HG03196 (cell line): ENCODE data around the gene ZP4.
"Not testable (repeated sequence)": the region's sequence is repeated elsewhere in the genome, so short reads cannot be mapped to it uniquely, and the experiment has no call there.

Source experiments
- ATAC-seq: cut with Tn5 transposase; IDR thresholded peaks from one replicate; pipeline ENCODE4 v1.9.1; 2021; ENCODE audit not compliant: unreplicated experiment

ZP4 gene

GRCh38 chr1:237877631-237878030 is 13.1 kb downstream of the ZP4 start:
- no peak for ATAC-seq

DNA sequence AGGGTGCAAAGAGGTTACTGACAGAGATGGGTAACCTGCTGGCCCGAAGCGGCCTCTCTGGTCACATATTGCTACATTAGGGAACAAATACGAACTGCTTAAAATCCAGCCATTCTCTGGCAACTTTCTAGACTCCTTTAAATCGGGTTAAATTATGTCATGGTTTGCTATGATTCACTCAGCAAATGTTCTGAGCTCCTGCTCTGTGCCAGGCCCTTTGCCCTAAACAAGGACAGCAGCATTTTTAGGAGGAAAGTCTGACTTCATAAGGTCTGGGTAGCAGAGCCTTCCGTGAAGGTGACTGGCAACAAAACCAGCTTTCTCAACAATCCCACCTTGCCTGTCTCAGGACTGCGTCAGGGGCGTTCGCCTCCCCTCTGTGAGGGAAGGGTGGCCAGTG is 15.4 kb downstream of the ZP4 start:
- no peak for ATAC-seq

GRCh38 chr1:237873487-237874211 is 17.1 kb downstream of the ZP4 start:
- no peak for ATAC-seq

DNA sequence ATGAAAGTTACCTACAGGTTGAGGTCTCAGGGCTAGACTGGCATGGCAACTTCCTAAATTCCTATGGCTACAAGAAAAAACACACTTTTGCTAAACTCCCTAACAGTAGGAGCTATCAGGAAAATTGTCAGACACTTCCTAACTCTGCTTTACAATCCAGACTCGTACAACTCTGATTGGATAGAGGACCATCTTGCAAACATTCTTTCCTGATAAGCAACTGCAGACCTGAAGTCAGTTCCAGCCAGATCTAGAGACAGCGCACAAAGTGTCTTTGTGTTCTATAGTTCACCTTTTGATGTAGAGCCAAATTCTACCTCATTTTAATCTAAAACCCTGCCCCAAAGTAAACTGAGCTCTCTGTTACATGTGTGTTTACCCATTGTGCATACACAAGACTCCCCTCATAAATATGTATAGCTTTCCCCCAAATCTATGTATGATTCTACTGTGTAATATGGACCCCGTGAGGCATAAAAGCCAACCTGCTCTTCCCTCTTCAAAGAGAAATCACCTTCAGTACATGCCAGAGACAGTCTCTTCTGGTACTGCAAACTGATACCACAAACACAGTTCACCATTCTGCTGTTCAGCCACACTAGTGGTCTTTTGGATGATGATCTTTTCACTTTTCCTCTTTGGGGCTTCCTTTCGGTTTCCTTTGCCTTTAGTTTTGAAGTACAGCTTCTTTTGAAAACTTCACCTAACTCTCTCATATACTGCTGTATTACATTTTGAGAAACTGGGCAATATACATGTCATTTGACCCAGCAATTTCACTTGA is 21.7 kb downstream of the ZP4 start:
- ATAC-seq: no peak

GRCh38 chr1:237867380-237867888 is 23.3 kb downstream of the ZP4 start:
- ATAC-seq: no peak

GRCh38 chr1:237864338-237865244 is 26.1 kb downstream of the ZP4 start:
- peak; percentile 86 for ATAC-seq

DNA sequence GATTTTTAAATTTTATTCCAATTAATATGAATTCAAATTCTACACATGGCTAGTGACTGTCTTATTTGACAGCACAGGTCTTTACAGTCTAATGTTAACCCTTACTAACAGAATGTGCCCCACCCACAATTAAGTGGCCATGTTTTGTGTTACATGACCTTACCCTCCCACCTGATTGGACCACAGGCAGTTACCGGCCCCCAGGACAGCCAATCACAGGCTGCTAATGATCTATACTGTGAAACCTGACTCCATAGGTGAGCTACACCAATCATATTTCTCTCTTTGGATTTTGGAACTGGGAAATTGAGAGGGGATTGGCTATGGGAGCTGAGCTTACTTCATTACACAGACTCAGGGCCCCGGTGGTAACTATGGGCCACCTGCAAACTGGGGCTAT is 27.5 kb downstream of the ZP4 start:
- ATAC-seq: no peak

GRCh38 chr1:237861944-237862343 is 28.8 kb downstream of the ZP4 start:
- ATAC-seq: no peak

- ATAC-seq: no peak
Observed at GRCh38 chr1:237858992-237859391, 31.7 kb downstream of the ZP4 start.

- ATAC-seq: no peak
Observed at GRCh38 chr1:237857455-237857854, 33.3 kb downstream of the ZP4 start.

- ATAC-seq: no peak
Observed at GRCh38 chr1:237852342-237852741, 38.4 kb downstream of the ZP4 start.

GRCh38 chr1:237851210-237851845 is 39.4 kb downstream of the ZP4 start:
- ATAC-seq: peak; percentile 51

DNA sequence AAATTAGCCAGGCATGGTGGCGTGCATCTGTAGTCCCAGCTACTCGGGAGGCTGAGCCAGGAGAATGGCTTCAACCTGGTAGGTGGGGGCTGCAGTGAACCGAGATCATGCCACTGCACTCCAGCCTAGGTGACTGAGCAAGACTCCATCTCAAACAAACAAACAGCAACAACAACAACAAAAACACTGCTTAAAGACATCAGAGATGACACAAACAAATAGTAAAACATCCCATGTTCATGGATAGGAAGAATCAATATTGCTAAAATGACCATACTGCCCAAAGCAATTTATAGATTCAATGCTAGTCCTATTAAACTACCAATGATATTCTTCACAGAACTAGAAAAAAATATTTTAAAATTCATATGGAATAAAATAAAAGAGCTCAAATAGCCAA is 47.2 kb downstream of the ZP4 start:
- not testable (repeated sequence) for ATAC-seq

GRCh38 chr1:237841485-237841884 is 49.2 kb downstream of the ZP4 start:
- ATAC-seq: no peak

DNA sequence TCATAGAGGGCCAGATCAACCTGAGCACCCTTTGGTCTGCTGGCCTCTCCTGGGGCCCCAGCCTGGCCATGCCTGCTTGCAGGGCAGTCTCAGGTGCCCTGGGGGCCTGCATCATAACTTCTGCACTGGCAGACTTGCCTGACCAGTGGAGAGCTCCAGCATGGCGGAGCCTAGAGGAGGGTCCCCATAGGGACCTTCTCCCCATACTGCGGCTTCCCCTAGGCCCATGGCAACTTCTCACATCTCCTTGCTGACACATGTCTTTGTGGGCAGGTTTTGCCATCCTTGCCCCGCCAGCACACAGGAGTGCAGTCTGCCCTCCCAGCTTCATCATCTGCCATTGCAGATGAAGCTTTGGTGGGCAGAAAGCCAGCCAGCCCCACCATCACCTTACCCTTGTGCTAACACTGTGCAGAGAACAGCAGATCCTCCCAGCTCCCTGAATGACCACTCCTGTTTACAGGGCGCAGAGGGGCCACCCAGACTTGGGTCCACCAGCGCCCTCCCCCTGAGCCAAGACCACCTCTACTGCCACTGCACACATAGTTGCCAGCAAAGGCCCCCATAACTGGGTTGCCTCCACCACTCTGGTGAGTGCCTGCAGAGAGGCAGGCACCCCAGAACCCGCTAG is 51.7 kb downstream of the ZP4 start:
- ATAC-seq: no peak

- ATAC-seq: no peak
Observed at GRCh38 chr1:237838320-237838719, 52.4 kb downstream of the ZP4 start.

- no peak for ATAC-seq
Observed at GRCh38 chr1:237834461-237834860, 56.3 kb downstream of the ZP4 start.

GRCh38 chr1:237834048-237834447 is 56.7 kb downstream of the ZP4 start:
- ATAC-seq: no peak

DNA sequence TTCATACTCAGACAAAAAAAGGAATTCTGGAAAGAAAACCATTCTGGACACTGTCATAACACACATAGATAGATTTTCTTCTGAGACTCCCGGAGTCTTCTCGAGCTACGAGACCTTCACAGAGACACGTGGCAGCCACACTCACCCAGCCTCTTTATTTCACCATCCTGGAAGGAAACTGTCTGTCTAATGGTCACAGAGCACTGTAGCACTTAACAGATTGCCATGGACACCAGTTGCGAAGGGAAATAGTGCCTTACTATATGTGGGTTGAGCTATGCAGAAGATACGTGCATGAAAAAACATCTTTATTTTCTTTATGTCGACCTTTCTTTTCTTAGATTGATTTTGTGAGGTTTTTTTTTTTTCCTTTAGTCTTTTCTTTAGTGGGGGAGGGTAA is 57.9 kb downstream of the ZP4 start:
- ATAC-seq: no peak
